ENCODE measurements around the gene EML4. TPM values are rescaled to one million over a fixed set of nuclear protein-coding genes. Genes with fewer than 3 reads are reported as not detected.

Gene EML4
- total RNA-seq, 4 donors from 2014 or later, result 27.4 to 96.8 (median 58.0) TPM

DNA sequence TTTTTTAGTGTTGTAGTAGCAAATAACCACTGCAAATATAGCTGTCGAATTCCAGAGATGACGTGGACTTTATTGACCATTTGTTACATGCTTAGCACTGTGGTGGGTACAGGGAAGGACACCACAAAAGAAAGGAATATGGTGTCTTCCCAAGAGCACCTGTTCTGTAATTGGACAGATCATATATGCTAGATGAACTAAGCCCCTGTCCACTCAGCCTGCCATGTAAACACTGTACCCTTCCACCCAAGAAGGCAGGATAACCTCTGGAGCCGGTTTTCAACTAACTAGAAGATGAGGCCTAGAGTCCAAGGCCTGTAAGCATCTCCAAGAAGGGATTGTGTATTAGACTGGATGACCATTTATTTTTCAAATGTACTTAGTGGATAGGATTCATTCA, 147.8 kb downstream of the EML4 start:
- no peak for TF ChIP-seq CTCF (IDR thresholded peaks at IDR 0.05)
- TF ChIP-seq POLR2A (IDR thresholded peaks at IDR 0.05), result no peak
- H3K36me3 ChIP-seq, result no peaks in the 10 kb centered on the region
- no peak overlapping the region for H3K4me3 ChIP-seq
- H3K27me3 ChIP-seq, result no peaks in the 10 kb centered on the region
- H3K4me1 ChIP-seq, result no peaks in the 10 kb centered on the region
- intact Hi-C loops (cut with DNase I; ENCODE audit: low total_unique reads), result no loop called here
- no peak overlapping the region for H3K27ac ChIP-seq
- H3K9me3 ChIP-seq, result no peaks in the 10 kb centered on the region
- no peak for DNase-seq

- no peaks in the 10 kb centered on the region for H3K27me3 ChIP-seq
- H3K9me3 ChIP-seq, result no peaks in the 10 kb centered on the region
- no peaks in the 10 kb centered on the region for H3K4me1 ChIP-seq
- intact Hi-C loops (cut with DNase I; ENCODE audit: low total_unique reads), result no loop called here
- DNase-seq, result no peak
- no peak overlapping the region for H3K27ac ChIP-seq
- H3K4me3 ChIP-seq, result no peak overlapping the region
- TF ChIP-seq POLR2A (IDR thresholded peaks at IDR 0.05) (no peak), CTCF (IDR thresholded peaks at IDR 0.05) (no peak)
- no peaks in the 10 kb centered on the region for H3K36me3 ChIP-seq
Measured at GRCh38 chr2:42317486-42317885, 148.3 kb downstream of the EML4 start.

GRCh38 chr2:42317945-42318344, 148.8 kb downstream of the EML4 start:
- intact Hi-C loops (cut with DNase I; ENCODE audit: low total_unique reads), result no loop called here
- TF ChIP-seq POLR2A (IDR thresholded peaks at IDR 0.05) (no peak), CTCF (IDR thresholded peaks at IDR 0.05) (no peak)

GRCh38 chr2:42319265-42319664, 150.1 kb downstream of the EML4 start:
- H3K4me3 ChIP-seq, result no peak overlapping the region
- no peaks in the 10 kb centered on the region for H3K9me3 ChIP-seq
- TF ChIP-seq POLR2A (IDR thresholded peaks at IDR 0.05) (no peak), CTCF (IDR thresholded peaks at IDR 0.05) (no peak)
- H3K27me3 ChIP-seq, result no peaks in the 10 kb centered on the region
- no peaks in the 10 kb centered on the region for H3K36me3 ChIP-seq
- DNase-seq, result no peak
- H3K4me1 ChIP-seq, result no peaks in the 10 kb centered on the region
- intact Hi-C loops (cut with DNase I; ENCODE audit: low total_unique reads), result no loop called here
- no peak overlapping the region for H3K27ac ChIP-seq

More at GRCh38 chr2:42317945-42318344, 148.8 kb downstream of the EML4 start:
- Histone ChIP-seq H3K4me1 (no peaks in the 10 kb centered on the region), H3K36me3 (no peaks in the 10 kb centered on the region), H3K27ac (no peak overlapping the region), H3K27me3 (no peaks in the 10 kb centered on the region), H3K4me3 (no peak overlapping the region), H3K9me3 (no peaks in the 10 kb centered on the region)
- no peak for DNase-seq

DNA sequence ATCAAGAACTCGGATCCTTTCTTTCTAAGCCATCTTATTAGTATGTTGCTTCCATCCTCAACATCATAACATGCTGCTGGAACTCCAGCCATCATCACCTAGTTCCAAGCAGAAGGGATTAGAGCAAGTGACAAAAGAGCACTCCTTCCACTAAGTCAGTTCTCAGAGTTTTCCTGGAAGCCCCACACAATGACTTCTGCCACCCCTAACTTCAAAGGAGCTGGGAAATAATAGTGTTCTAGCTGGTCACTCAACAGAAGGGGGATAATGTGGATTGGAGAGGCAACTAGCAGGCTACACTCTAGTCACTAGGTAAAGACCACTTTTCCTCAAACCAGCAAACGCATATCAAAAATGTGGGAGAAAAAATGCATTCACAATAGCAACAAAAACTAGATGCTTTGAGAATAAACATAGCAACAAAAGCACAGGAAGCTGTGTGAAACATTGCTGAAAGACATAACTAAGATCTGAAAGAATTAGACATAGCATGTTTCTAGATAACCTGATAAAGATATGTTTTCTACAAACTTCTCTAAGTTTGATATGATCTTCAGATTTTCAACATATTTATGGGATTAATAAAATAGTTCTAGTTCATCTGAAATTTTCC, 152.4 kb downstream of the EML4 start:
- Histone ChIP-seq H3K4me3 (no peak overlapping the region), H3K4me1 (no peaks in the 10 kb centered on the region), H3K27ac (no peak overlapping the region), H3K27me3 (no peaks in the 10 kb centered on the region), H3K9me3 (no peaks in the 10 kb centered on the region), H3K36me3 (no peaks in the 10 kb centered on the region)
- intact Hi-C loops (cut with DNase I; ENCODE audit: low total_unique reads), result no loop called here
- DNase-seq, result no peak
- TF ChIP-seq CTCF (IDR thresholded peaks at IDR 0.05) (no peak), POLR2A (IDR thresholded peaks at IDR 0.05) (no peak)
